Measurements from ENCODE around the gene CD63. TPM values are rescaled to one million over a fixed set of nuclear protein-coding genes. Genes with fewer than 3 reads are reported as not detected.

The CD63 gene
- total and polyA plus RNA-seq, 7 experiments from 2014 or later: 43.2 to 216 (median 68.7) TPM

DNA sequence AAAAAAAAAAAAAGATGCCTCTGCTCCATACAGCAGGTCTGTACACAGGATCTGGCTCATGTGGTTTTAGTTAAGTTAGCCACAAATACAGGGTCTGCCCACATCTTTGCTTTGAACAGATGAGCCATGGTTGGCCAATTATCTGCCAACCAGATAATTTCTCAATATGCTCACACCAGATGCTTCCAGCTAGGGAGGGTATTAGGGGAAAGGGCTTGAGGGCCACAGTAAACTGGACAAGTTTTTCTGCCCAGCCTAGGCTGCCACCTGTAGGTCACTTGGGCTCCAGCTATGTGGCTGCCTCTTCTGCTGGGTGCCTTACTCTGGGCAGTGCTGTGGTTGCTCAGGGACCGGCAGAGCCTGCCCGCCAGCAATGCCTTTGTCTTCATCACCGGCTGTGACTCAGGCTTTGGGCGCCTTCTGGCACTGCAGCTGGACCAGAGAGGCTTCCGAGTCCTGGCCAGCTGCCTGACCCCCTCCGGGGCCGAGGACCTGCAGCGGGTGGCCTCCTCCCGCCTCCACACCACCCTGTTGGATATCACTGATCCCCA is 7.8 kb downstream of the CD63 start:
- H3K4me3 Mint-ChIP-seq: no peak overlapping the region

DNA sequence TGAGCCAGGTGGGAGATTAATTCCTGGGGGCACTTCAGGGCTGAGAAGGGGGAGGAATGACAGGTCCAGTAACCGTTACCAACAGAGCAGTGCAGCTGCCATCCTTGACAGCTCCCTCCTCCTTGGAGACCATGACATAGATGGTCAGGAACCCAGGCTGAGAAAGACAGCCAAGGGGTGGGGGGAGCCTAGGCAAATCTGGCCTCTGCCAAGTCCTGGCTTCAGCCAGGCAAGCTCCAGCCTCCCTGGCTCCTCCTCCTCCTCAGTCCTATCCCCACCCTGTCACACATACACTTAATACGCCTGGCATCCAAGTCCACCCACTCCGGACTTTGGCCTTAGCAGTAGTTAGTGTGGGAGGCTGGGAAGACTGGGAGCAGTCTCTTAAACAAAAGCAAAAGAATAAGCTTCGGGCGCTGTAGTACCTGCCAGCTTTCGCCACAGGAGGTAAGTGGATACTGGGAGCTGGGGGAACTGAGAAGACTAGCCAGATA is 8.7 kb downstream of the CD63 start, which contains the start of gene RDH5:
TSS of gene RDH5 (plus strand) at position 323 of the 494 bp plus-strand sequence. CDS start 792 bp downstream, outside the sequence.
- H3K4me3 Mint-ChIP-seq: peak within 1 kb of the TSS in 2 of 10 donors; percentile 25 to 68

More for the DNA sequence above, 7.8 kb downstream of the CD63 start:
- ATAC-seq: no peak
- peaks cover 0 to under 1% (median 0%) of the 10 kb centered on the region in 5 donors for H3K27me3 Mint-ChIP-seq
- H3K4me1 Mint-ChIP-seq: peaks cover 18 to 45% (median 35%) of the 10 kb centered on the region in 7 donors
- Histone ChIP-seq H3K36me3 (ENCODE audit: control insufficient read depth in 2 of 3, insufficient read depth in 3 of 3, low read length in 3 of 3) (peaks cover 0 to 17% (median 7%) of the 10 kb centered on the region in 3 experiments), H3K9me3 (ENCODE audit: control insufficient read depth in 2 of 3, low read length in 3 of 3) (no peaks in the 10 kb centered on the region), H3K4me3 (ENCODE audit: low read length) (no peak overlapping the region), H3K27ac (ENCODE audit: low read depth, low read length) (no peak overlapping the region), H3K4me1 (ENCODE audit: control insufficient read depth in 2 of 2, insufficient read depth in 2 of 2, low read length in 2 of 2) (peaks cover 13 to 17% of the 10 kb centered on the region in 2 donors), H3K27me3 (ENCODE audit: control insufficient read depth in 2 of 2, insufficient read depth in 2 of 2, low read length in 2 of 2) (no peaks in the 10 kb centered on the region)
- H3K9me3 Mint-ChIP-seq: peaks cover 0 to 1% (median 0%) of the 10 kb centered on the region in 11 donors
- POLR2A ChIA-PET: interaction anchor here (0.9 kb wide), 2 partner anchors 9 to 13 kb away, joined by 3 to 4 read pairs; no protein-coding TSS in a partner anchor
- H3K36me3 Mint-ChIP-seq: peaks cover 0 to 10% (median 0%) of the 10 kb centered on the region in 5 donors
- CTCF ChIA-PET: interaction anchor here (0.8 to 7.5 kb wide), 2 partner anchors 17 to 363 kb away, joined by 3 to 46 read pairs; no protein-coding TSS in a partner anchor
- no peak overlapping the region for H3K27ac Mint-ChIP-seq
- intact Hi-C loops (cut with micrococcal nuclease): no loop called here
- DNase-seq: no peak

DNA sequence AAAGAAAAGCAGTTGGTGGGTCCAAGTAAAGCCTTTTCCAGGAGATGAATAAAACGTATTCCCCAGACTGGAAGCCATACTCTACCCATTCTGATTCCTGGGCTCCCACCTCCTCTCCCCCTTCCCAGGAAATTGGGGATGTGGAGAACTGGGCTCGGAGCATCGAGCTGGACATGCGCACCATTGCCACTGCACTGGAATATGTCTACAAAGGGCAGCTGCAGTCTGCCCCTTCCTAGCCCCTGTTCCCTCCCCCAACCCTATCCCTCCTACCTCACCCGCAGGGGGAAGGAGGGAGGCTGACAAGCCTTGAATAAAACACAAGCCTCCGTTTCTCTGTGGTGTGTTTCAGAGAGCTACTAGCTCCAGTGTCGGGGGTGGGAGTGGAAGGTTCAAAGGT is 9.4 kb downstream of the CD63 start:
- Histone ChIP-seq H3K9me3 (ENCODE audit: control insufficient read depth in 2 of 3, low read length in 3 of 3) (no peaks in the 10 kb centered on the region), H3K4me1 (ENCODE audit: control insufficient read depth in 2 of 2, insufficient read depth in 2 of 2, low read length in 2 of 2) (peaks cover 19 to 23% of the 10 kb centered on the region in 2 donors), H3K27ac (ENCODE audit: low read depth, low read length) (no peak overlapping the region), H3K4me3 (ENCODE audit: low read length) (no peak overlapping the region), H3K36me3 (ENCODE audit: control insufficient read depth in 2 of 3, insufficient read depth in 3 of 3, low read length in 3 of 3) (peaks cover 0 to 18% (median 7%) of the 10 kb centered on the region in 3 experiments), H3K27me3 (ENCODE audit: control insufficient read depth in 2 of 2, insufficient read depth in 2 of 2, low read length in 2 of 2) (no peaks in the 10 kb centered on the region)
- H3K4me1 Mint-ChIP-seq: peaks cover 15 to 41% (median 36%) of the 10 kb centered on the region in 7 donors
- ATAC-seq (no peak), DNase-seq (no peak)
- H3K36me3 Mint-ChIP-seq: peaks cover 0 to 4% (median 0%) of the 10 kb centered on the region in 5 donors
- POLR2A ChIA-PET: interaction anchor here (1.0 to 1.1 kb wide), 2 partner anchors 10 to 100 kb away, joined by 3 read pairs; no protein-coding TSS in a partner anchor
- peaks cover 0 to 7% (median 0%) of the 10 kb centered on the region in 11 donors for H3K9me3 Mint-ChIP-seq
- intact Hi-C loops (cut with micrococcal nuclease): loop anchor here in 1 of 2 donors (5.0 kb wide), 1 partner anchor 968 kb away; the partner anchor contains the start of gene PTGES3
- CTCF ChIA-PET: interaction anchor here (7.5 kb wide), 1 partner anchor 19 kb away, joined by 46 read pairs; no protein-coding TSS in a partner anchor
- H3K4me3 Mint-ChIP-seq: peak overlapping the region in 2 of 10 donors; percentile 25 to 68
- H3K27ac Mint-ChIP-seq: peak overlapping the region in 1 of 9 donors; percentile 22
- peaks cover 0 to 2% (median 0%) of the 10 kb centered on the region in 5 donors for H3K27me3 Mint-ChIP-seq

More for the DNA sequence above, 8.7 kb downstream of the CD63 start, which contains the start of gene RDH5:
- Histone ChIP-seq H3K4me1 (ENCODE audit: control insufficient read depth in 2 of 2, insufficient read depth in 2 of 2, low read length in 2 of 2) (peaks cover 19 to 23% of the 10 kb centered on the region in 2 donors), H3K27me3 (ENCODE audit: control insufficient read depth in 2 of 2, insufficient read depth in 2 of 2, low read length in 2 of 2) (no peaks in the 10 kb centered on the region), H3K9me3 (ENCODE audit: control insufficient read depth in 2 of 3, low read length in 3 of 3) (no peaks in the 10 kb centered on the region), H3K4me3 (ENCODE audit: low read length) (no peak within 1 kb of the TSS), H3K27ac (ENCODE audit: low read depth, low read length) (no peak within 1 kb of the TSS), H3K36me3 (ENCODE audit: control insufficient read depth in 2 of 3, insufficient read depth in 3 of 3, low read length in 3 of 3) (peaks cover 0 to 18% (median 7%) of the 10 kb centered on the region in 3 experiments)
- intact Hi-C loops (cut with micrococcal nuclease): no loop called here
- Mint-ChIP-seq H3K27ac (peak within 1 kb of the TSS in 1 of 9 donors; percentile 22), H3K9me3 (peaks cover 0 to 7% (median 0%) of the 10 kb centered on the region in 11 donors), H3K27me3 (peaks cover 0 to 2% (median 0%) of the 10 kb centered on the region in 5 donors), H3K36me3 (peaks cover 0 to 5% (median 0%) of the 10 kb centered on the region in 5 donors), H3K4me1 (peaks cover 23 to 47% (median 42%) of the 10 kb centered on the region in 7 donors)
- ChIA-PET POLR2A (interaction anchor here (1.0 to 1.1 kb wide), 2 partner anchors 9 to 100 kb away, joined by 3 read pairs; no protein-coding TSS in a partner anchor), CTCF (interaction anchor here (7.5 kb wide), 1 partner anchor 18 kb away, joined by 46 read pairs; no protein-coding TSS in a partner anchor)
- ATAC-seq: no peak
- no peak for DNase-seq

DNA sequence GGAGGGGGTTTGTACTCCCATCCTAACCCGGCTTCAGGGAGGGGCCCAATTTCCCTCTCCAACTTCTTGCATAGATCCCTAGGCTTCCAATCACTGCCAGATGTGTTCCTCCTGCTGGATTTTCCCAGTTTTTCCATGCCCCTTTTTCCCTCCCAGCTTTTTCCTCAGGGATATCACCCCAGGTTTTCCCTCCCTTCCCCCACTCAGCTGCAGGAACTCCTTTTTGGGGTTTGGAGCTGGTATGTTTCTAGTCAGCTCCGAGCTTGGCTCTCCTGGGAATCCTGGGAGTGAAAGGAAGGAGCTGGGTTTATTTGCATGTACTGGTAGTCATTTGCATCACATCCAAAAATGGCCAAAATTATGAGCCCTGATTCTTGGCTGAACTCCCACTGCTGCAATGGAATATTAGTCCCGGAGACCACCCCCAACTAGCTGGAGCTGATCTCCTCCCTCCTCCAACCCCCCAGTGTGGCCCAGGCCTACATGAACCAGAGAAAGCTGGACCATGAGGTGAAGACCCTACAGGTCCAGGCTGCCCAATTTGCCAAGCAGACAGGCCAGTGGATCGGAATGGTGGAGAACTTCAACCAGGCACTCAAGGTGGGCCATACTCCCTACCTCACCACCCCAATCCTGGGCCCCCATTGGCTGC is 10.1 kb downstream of the CD63 start:
- ChIA-PET POLR2A (interaction anchor here (0.7 to 0.9 kb wide), 2 partner anchors 16 to 98 kb away, joined by 3 to 4 read pairs; no protein-coding TSS in a partner anchor), CTCF (interaction anchor here (7.5 kb wide), 1 partner anchor 19 kb away, joined by 46 read pairs; no protein-coding TSS in a partner anchor)
- Histone ChIP-seq H3K9me3 (ENCODE audit: control insufficient read depth in 2 of 3, low read length in 3 of 3) (no peaks in the 10 kb centered on the region), H3K4me3 (ENCODE audit: low read length) (no peak overlapping the region), H3K27ac (ENCODE audit: low read depth, low read length) (no peak overlapping the region), H3K36me3 (ENCODE audit: control insufficient read depth in 2 of 3, insufficient read depth in 3 of 3, low read length in 3 of 3) (peaks cover 0 to 18% (median 7%) of the 10 kb centered on the region in 3 experiments), H3K27me3 (ENCODE audit: control insufficient read depth in 2 of 2, insufficient read depth in 2 of 2, low read length in 2 of 2) (no peaks in the 10 kb centered on the region), H3K4me1 (ENCODE audit: control insufficient read depth in 2 of 2, insufficient read depth in 2 of 2, low read length in 2 of 2) (peaks cover 19 to 23% of the 10 kb centered on the region in 2 donors)
- peaks cover 0 to 7% (median 0%) of the 10 kb centered on the region in 11 donors for H3K9me3 Mint-ChIP-seq
- intact Hi-C loops (cut with micrococcal nuclease): loop anchor here in 1 of 2 donors (5.0 kb wide), 1 partner anchor 969 kb away; the partner anchor contains the start of gene PTGES3
- DNase-seq (no peak), ATAC-seq (no peak)
- H3K27ac Mint-ChIP-seq: peak overlapping the region in 5 of 9 donors; percentile 8 to 31 (median 21)
- peak overlapping the region in 2 of 10 donors; percentile 20 to 61 for H3K4me3 Mint-ChIP-seq
- peaks cover 0 to 4% (median 0%) of the 10 kb centered on the region in 5 donors for H3K36me3 Mint-ChIP-seq
- H3K4me1 Mint-ChIP-seq: peaks cover 15 to 41% (median 36%) of the 10 kb centered on the region in 7 donors
- H3K27me3 Mint-ChIP-seq: peaks cover 0 to 2% (median 0%) of the 10 kb centered on the region in 5 donors

DNA sequence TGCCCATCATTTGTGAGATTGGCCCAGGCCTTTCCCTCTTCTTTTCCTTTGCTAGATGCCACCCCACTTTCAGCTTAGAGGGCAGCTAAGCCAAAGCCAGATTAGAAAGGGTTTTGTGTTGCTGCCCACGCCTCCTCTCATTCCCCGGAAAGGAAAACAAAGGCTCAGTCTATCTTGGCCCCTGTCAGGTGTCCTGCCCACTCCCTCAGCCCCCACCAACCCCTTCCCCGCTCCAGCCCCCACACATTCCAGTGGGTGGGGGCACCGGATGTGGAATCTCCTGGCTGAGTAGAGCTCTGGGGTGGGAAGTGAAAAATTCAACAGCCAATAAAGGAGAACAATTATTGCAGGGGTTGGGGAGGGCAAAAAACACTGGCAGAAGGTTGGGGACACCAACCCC is 10.8 kb downstream of the CD63 start:
- H3K4me1 ChIP-seq (ENCODE audit: control insufficient read depth in 2 of 2, insufficient read depth in 2 of 2, low read length in 2 of 2): peaks cover 19 to 23% of the 10 kb centered on the region in 2 donors
- ChIA-PET POLR2A (interaction anchor here (0.6 to 2.9 kb wide), 5 partner anchors 12 to 621 kb away, joined by 3 to 24 read pairs (median 4); partner anchors contain the start of gene CD63), CTCF (interaction anchor here (7.5 kb wide), 1 partner anchor 20 kb away, joined by 46 read pairs; no protein-coding TSS in a partner anchor)
- peaks cover 0 to 2% (median 0%) of the 10 kb centered on the region in 5 donors for H3K36me3 Mint-ChIP-seq
- peaks cover 0 to 7% (median 0%) of the 10 kb centered on the region in 11 donors for H3K9me3 Mint-ChIP-seq
- peaks cover 0 to 7% (median 0%) of the 10 kb centered on the region in 5 donors for H3K27me3 Mint-ChIP-seq
- no peaks in the 10 kb centered on the region for H3K9me3 ChIP-seq (ENCODE audit: control insufficient read depth in 2 of 3, low read length in 3 of 3)
- H3K36me3 ChIP-seq (ENCODE audit: control insufficient read depth in 2 of 3, insufficient read depth in 3 of 3, low read length in 3 of 3): peaks cover 0 to 18% (median 7%) of the 10 kb centered on the region in 3 experiments
- intact Hi-C loops (cut with micrococcal nuclease): loop anchor here in 1 of 2 donors (5.0 kb wide), 1 partner anchor 969 kb away; the partner anchor contains the start of gene PTGES3
- no peaks in the 10 kb centered on the region for H3K27me3 ChIP-seq (ENCODE audit: control insufficient read depth in 2 of 2, insufficient read depth in 2 of 2, low read length in 2 of 2)
- peak overlapping the region in 7 of 10 donors; percentile 27 to 98 (median 94) for H3K4me3 Mint-ChIP-seq
- ATAC-seq (no peak), DNase-seq (no peak)
- peaks cover 15 to 41% (median 36%) of the 10 kb centered on the region in 7 donors for H3K4me1 Mint-ChIP-seq
- no peak overlapping the region for H3K4me3 ChIP-seq (ENCODE audit: low read length)
- no peak overlapping the region for H3K27ac ChIP-seq (ENCODE audit: low read depth, low read length)
- H3K27ac Mint-ChIP-seq: peak overlapping the region in 2 of 9 donors; percentile 24 to 31
